Central memory CD8-positive, alpha-beta T cell (primary cell): Measurements from ENCODE around the gene RAB5A.
A peak's percentile ranks its signal among the peaks of the same experiment; 100 is the strongest.
"Not testable (repeated sequence)": the region's sequence is repeated elsewhere in the genome, so short reads cannot be mapped to it uniquely, and the experiment has no call there.

ENCODE experiments used
- ATAC-seq: fragments of 150-1000 bp; cut with Tn5 transposase; replicated peaks from 2 replicates; pipeline ENCODE4 v1.10.0; 2022; ENCODE audit warnings: mild to moderate bottlenecking, moderate FRiP score, moderate number of reproducible peaks; ENCODE audit not compliant: poor library complexity, severe bottlenecking; ENCODE audit errors: extremely low read depth
- DNase-seq, 2 donors: peaks; one replicate each; pipeline ENCODE4 v3.0.0; 2021; ENCODE audit warnings: low spot score in 2 of 2
- H3K27ac Mint-ChIP-seq: one replicate; pipeline ENCODE4 v1.8.0; 2022; ENCODE audit warnings: low read depth, mild to moderate bottlenecking, moderate library complexity, mixed read lengths
- H3K27me3 Mint-ChIP-seq: one replicate; pipeline ENCODE4 v1.8.0; 2022; ENCODE audit warnings: mixed read lengths
- H3K36me3 Mint-ChIP-seq: one replicate; pipeline ENCODE4 v1.8.0; 2022; ENCODE audit warnings: mild to moderate bottlenecking, moderate library complexity, mixed read lengths; ENCODE audit not compliant: insufficient read depth
- H3K4me1 Mint-ChIP-seq: one replicate; pipeline ENCODE4 v1.8.0; 2022; ENCODE audit warnings: mixed read lengths
- H3K4me3 Mint-ChIP-seq: one replicate; pipeline ENCODE4 v1.8.0; 2022; ENCODE audit warnings: mild to moderate bottlenecking, moderate library complexity, mixed read lengths
- H3K9me3 Mint-ChIP-seq: one replicate; pipeline ENCODE4 v1.8.0; 2022; ENCODE audit warnings: mixed read lengths

The RAB5A gene

GRCh38 chr3:19946832-19947548 lies at the start of gene RAB5A:
TSS of gene RAB5A (plus strand) at chr3:19947097. CDS start at chr3:19950899, 3,802 bp downstream.
- peak within 1 kb of the TSS; percentile 88 for H3K4me3 Mint-ChIP-seq
- H3K27me3 Mint-ChIP-seq: no peaks in the 10 kb centered on the region
- peaks cover 25% of the 10 kb centered on the region for H3K36me3 Mint-ChIP-seq
- H3K27ac Mint-ChIP-seq: peak within 1 kb of the TSS; percentile 92
- peaks cover 42% of the 10 kb centered on the region for H3K4me1 Mint-ChIP-seq
- ATAC-seq (peak; percentile 80), DNase-seq (peak; percentile 86 to 90)
- H3K9me3 Mint-ChIP-seq: no peaks in the 10 kb centered on the region

GRCh38 chr3:19898721-19899120 lies 48.2 kb upstream of the RAB5A start:
- no peak for DNase-seq
- H3K9me3 Mint-ChIP-seq: no peaks in the 10 kb centered on the region
- no peaks in the 10 kb centered on the region for H3K4me1 Mint-ChIP-seq
- H3K4me3 Mint-ChIP-seq: no peak overlapping the region
- no peaks in the 10 kb centered on the region for H3K36me3 Mint-ChIP-seq
- no peak overlapping the region for H3K27ac Mint-ChIP-seq
- ATAC-seq: no peak
- H3K27me3 Mint-ChIP-seq: no peaks in the 10 kb centered on the region

GRCh38 chr3:19899264-19899663 lies 47.6 kb upstream of the RAB5A start:
- Mint-ChIP-seq H3K9me3 (no peaks in the 10 kb centered on the region), H3K27me3 (no peaks in the 10 kb centered on the region), H3K4me3 (no peak overlapping the region), H3K36me3 (no peaks in the 10 kb centered on the region), H3K4me1 (no peaks in the 10 kb centered on the region), H3K27ac (no peak overlapping the region)
- ATAC-seq: no peak
- no peak for DNase-seq

- not testable (repeated sequence) for H3K36me3 Mint-ChIP-seq, H3K9me3 Mint-ChIP-seq
Observed at GRCh38 chr3:19899833-19900232, 47.1 kb upstream of the RAB5A start.

GRCh38 chr3:19901337-19901736 lies 45.6 kb upstream of the RAB5A start:
- Mint-ChIP-seq H3K36me3 (no peaks in the 10 kb centered on the region), H3K27me3 (no peaks in the 10 kb centered on the region), H3K4me3 (no peak overlapping the region), H3K9me3 (no peaks in the 10 kb centered on the region), H3K27ac (no peak overlapping the region), H3K4me1 (no peaks in the 10 kb centered on the region)
- no peak for DNase-seq
- ATAC-seq: no peak

More at GRCh38 chr3:19899833-19900232, 47.1 kb upstream of the RAB5A start:
- not testable (repeated sequence) for DNase-seq, H3K27me3 Mint-ChIP-seq, ATAC-seq, H3K27ac Mint-ChIP-seq, H3K4me3 Mint-ChIP-seq, H3K4me1 Mint-ChIP-seq

GRCh38 chr3:19901918-19902317 lies 45.0 kb upstream of the RAB5A start:
- no peak for ATAC-seq
- Mint-ChIP-seq H3K27me3 (no peaks in the 10 kb centered on the region), H3K4me3 (no peak overlapping the region), H3K36me3 (no peaks in the 10 kb centered on the region), H3K27ac (no peak overlapping the region), H3K4me1 (no peaks in the 10 kb centered on the region), H3K9me3 (no peaks in the 10 kb centered on the region)
- DNase-seq: no peak

- DNase-seq: no peak
- Mint-ChIP-seq H3K9me3 (no peaks in the 10 kb centered on the region), H3K4me1 (no peaks in the 10 kb centered on the region), H3K27me3 (no peaks in the 10 kb centered on the region), H3K4me3 (no peak overlapping the region), H3K36me3 (no peaks in the 10 kb centered on the region), H3K27ac (no peak overlapping the region)
- ATAC-seq: no peak
Observed at GRCh38 chr3:19903649-19904048, 43.2 kb upstream of the RAB5A start.

- no peak for ATAC-seq
Observed at GRCh38 chr3:19907523-19907922, 39.4 kb upstream of the RAB5A start.

GRCh38 chr3:19911452-19911851 lies 35.4 kb upstream of the RAB5A start:
- H3K36me3 Mint-ChIP-seq: no peaks in the 10 kb centered on the region
- ATAC-seq: no peak
- no peak for DNase-seq
- H3K27ac Mint-ChIP-seq: no peak overlapping the region
- peaks cover 14% of the 10 kb centered on the region for H3K9me3 Mint-ChIP-seq
- no peak overlapping the region for H3K4me3 Mint-ChIP-seq
- H3K4me1 Mint-ChIP-seq: no peaks in the 10 kb centered on the region
- no peaks in the 10 kb centered on the region for H3K27me3 Mint-ChIP-seq

More at GRCh38 chr3:19907523-19907922, 39.4 kb upstream of the RAB5A start:
- Mint-ChIP-seq H3K27me3 (no peaks in the 10 kb centered on the region), H3K27ac (no peak overlapping the region), H3K4me1 (no peaks in the 10 kb centered on the region), H3K9me3 (peaks cover 10% of the 10 kb centered on the region), H3K36me3 (no peaks in the 10 kb centered on the region), H3K4me3 (no peak overlapping the region)
- DNase-seq: no peak

- Mint-ChIP-seq H3K36me3 (no peaks in the 10 kb centered on the region), H3K4me1 (no peaks in the 10 kb centered on the region), H3K27ac (no peak overlapping the region), H3K9me3 (peaks cover 5% of the 10 kb centered on the region), H3K27me3 (no peaks in the 10 kb centered on the region), H3K4me3 (no peak overlapping the region)
- DNase-seq (no peak), ATAC-seq (no peak)
Observed at GRCh38 chr3:19917167-19917566, 29.7 kb upstream of the RAB5A start.

- H3K4me1 Mint-ChIP-seq: no peaks in the 10 kb centered on the region
- no peaks in the 10 kb centered on the region for H3K36me3 Mint-ChIP-seq
- no peaks in the 10 kb centered on the region for H3K27me3 Mint-ChIP-seq
- no peak overlapping the region for H3K4me3 Mint-ChIP-seq
- ATAC-seq: no peak
- H3K9me3 Mint-ChIP-seq: no peaks in the 10 kb centered on the region
- no peak for DNase-seq
- H3K27ac Mint-ChIP-seq: no peak overlapping the region
Observed at GRCh38 chr3:19920401-19921080, 26.4 kb upstream of the RAB5A start.

GRCh38 chr3:19931180-19931692 lies 15.7 kb upstream of the RAB5A start:
- DNase-seq: no peak

GRCh38 chr3:19931767-19932188 lies 15.1 kb upstream of the RAB5A start:
- Mint-ChIP-seq H3K4me3 (no peak overlapping the region), H3K36me3 (no peaks in the 10 kb centered on the region), H3K27ac (no peak overlapping the region), H3K27me3 (peaks cover 40% of the 10 kb centered on the region), H3K4me1 (no peaks in the 10 kb centered on the region), H3K9me3 (no peaks in the 10 kb centered on the region)
- ATAC-seq (no peak), DNase-seq (no peak)

More at GRCh38 chr3:19931180-19931692, 15.7 kb upstream of the RAB5A start:
- ATAC-seq: no peak
- Mint-ChIP-seq H3K4me1 (no peaks in the 10 kb centered on the region), H3K36me3 (no peaks in the 10 kb centered on the region), H3K27ac (no peak overlapping the region), H3K27me3 (peaks cover 44% of the 10 kb centered on the region), H3K4me3 (no peak overlapping the region), H3K9me3 (no peaks in the 10 kb centered on the region)
